HG03025 (cell line): Measurements from ENCODE around the gene DNASE2B.

Source experiments
- ATAC-seq: cut with Tn5 transposase; IDR thresholded peaks from one replicate; pipeline ENCODE4 v1.9.1; 2021; ENCODE audit warnings: mild to moderate bottlenecking, moderate library complexity; ENCODE audit not compliant: unreplicated experiment, low FRiP score

DNASE2B gene, protein sequence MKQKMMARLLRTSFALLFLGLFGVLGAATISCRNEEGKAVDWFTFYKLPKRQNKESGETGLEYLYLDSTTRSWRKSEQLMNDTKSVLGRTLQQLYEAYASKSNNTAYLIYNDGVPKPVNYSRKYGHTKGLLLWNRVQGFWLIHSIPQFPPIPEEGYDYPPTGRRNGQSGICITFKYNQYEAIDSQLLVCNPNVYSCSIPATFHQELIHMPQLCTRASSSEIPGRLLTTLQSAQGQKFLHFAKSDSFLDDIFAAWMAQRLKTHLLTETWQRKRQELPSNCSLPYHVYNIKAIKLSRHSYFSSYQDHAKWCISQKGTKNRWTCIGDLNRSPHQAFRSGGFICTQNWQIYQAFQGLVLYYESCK

DNA sequence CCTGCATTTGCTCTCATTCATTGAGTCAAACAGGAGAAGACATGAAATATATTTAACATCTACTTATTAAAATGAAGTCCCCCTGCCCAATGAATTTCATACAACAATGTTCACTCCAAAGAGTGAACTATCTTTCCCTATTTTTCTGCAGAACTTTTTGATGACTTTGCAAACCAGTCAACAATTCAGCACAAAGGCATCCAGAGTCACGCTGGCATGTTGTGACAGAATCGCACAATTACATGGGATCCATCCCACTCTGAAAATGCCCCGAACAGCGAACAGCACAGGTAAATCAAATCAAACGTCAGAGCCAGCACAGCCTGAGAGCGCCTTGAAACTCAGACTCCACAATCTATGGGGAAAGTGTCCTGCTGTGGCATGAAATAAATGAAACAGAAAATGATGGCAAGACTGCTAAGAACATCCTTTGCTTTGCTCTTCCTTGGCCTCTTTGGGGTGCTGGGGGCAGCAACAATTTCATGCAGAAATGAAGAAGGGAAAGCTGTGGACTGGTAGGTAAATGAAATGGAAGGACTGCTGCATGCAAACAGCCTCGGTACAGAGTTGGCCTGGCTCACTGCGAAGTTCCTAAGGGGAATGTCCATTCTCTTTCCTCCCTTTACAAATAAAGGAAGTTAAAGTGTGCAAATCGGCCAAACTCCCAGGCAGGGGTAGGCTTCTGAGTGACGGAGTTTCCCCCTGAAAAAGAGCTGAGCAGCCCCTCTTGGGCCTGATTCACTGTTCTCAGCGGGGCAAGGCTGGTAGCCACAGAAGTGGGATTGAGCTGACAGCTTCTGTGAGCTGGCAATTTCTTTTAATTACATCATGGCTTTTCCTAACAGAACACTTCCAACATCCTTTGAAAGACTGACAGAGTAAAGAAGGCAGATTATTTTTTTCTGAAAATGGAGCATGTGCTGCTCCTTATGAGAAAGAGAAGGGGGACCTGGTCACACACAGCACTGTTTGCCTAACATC lies at the start of gene DNASE2B:
DNASE2B (plus strand) TSS at position 310 of the 981 bp plus-strand sequence; CDS start at position 391, 81 bp downstream.
- no peak for ATAC-seq

DNA sequence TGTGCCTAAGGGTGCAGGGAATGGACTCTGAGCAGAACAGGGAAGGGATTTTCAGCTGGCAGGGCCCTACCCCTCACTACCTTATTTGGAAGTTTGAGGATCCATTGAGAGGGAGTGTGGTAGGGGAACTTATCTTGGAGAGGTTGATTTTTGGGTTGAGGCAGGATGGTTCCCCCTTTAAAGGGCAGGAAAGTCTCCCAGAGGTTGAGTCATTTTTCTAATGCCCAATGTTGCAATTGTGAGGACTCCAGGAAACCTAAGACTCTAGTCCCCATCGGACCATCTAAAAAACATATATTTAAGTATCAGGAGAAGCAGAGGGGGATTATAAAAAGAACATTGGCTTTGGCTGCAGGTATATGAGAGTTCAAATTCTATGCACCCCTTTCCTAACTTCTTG lies 49.5 kb upstream of the DNASE2B start:
- ATAC-seq, result no peak

DNA sequence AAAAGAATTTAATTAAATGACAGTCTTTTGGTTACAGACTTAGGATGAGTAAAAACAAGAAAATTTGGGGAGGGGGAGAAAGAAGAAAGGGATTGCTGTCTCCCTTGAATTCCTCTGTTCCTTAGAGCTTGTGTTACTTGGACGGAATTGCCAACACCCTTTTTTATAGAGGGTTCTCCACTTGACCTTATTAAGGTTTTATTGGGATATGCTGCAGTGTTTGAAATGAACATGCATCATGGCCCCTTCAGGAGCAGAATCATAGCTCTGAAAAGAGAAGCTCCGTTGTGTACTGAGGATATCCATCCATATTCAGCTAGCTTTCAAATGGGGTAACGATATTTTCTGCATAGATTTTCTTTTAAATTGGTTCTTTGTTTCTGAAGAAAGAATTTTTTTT lies 48.2 kb upstream of the DNASE2B start:
- no peak for ATAC-seq

DNA sequence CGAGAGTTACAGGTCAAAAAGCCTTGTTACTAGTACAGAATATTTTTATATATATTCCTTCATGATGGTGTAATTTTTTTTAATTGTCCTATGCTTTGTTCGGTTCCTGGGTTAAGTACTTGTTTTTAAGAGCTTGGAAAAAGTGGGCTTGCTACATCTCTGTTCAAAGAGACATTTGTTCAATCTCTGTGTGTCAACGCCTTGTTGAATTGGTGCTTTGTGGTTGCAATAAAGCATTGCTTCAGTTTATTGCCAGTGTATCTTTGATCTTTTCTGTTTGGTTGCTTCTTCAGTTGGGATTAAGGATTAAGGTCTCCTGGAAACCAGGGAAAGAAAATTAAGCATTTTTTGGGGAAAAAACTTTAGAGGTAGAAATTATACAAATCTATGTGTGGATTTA lies 47.7 kb upstream of the DNASE2B start:
- ATAC-seq, result no peak

DNA sequence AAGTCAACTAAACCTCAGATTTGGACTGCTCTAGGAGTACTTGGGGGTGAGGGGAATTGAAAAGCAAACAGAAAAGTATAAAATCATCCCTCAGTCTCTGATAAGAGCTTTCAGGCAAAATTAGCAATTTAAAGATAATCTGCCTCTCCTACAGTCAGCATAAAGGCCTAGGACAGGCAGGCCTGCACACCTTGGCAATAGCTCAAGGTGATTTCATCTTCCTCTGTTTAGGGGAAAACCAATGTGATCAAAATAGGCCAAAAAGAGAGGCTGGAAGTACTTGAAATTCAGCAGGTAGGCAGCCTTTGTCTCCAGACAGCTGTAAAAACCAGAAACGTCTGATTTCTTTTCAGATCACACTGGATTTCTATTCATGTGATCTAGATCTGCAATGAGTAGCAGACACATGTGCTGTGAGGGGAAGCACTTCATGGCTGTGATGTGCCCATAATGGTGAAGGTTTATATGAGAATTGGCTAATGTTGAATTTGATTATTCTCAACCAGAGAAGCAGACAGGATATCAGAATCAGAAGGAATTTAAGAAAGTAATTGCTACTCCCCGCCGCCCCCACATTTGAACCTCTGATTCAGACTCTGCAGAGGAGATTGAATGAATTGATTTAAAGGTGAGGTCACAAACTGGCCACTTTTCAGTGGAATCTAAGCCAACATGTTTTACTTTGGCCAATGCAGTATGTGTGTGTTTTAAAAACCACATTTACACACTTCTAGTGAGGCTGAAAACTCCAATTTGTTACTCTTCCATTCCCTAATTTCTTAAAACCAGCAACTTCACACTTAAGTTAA lies 45.8 kb upstream of the DNASE2B start:
- ATAC-seq, result no peak

DNA sequence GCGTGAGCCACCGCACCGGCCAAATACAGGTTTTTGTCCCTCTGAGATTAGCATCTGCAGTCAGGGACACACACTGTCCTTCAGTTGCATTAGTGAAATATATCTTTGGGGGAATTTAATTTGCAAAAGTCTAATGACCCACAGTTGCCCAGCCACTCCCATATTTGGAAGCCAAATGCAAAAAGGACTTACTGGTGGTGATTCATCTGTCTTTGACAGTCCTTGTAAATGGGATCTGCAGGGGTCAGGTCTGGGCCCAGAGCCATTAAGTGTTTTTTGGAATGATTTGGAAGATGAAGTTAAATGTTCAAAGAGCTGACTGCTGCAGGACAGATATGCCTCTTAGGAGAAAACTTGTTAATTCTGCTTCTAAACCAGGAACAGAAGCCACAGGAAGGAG lies 44.6 kb upstream of the DNASE2B start:
- ATAC-seq, result no peak

DNA sequence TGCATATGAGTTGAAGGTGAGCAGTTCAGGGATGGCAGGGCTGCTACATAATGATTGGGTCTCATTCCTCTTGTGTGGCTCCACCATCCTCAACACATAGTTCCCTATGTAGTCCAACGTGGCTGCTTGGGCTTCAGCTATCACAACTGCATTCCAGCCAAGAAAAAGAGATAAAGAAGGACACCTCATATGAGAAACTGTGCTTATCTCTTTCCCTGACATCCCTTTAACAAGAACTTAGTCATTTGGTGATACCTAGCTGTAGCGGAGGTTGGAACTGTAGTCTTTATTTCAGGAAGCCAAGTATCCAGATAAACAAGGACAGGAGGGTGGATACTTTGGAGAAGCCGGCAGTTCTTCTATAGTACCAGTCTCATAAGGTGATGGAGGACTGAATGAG lies 42.7 kb upstream of the DNASE2B start:
- ATAC-seq, result no peak

DNA sequence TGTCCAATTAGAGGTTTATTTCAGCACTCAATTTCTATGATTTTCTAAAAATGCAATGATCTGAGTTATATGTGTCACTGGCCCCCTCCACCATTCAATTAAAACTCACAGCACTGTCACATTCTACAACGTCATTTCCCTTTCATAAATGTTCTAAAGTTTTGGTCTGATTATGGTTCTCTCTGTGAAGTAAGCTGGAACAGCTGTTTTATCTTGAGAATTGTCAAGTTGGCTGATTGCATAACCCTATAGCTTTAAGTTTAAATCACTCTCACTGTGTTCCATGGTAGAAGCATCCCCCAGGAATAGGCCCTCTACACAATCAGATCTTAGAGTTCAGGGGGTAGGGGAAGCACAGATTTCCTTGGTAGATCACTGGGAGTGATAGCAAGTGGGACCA lies 41.4 kb upstream of the DNASE2B start:
- ATAC-seq, result no peak

DNA sequence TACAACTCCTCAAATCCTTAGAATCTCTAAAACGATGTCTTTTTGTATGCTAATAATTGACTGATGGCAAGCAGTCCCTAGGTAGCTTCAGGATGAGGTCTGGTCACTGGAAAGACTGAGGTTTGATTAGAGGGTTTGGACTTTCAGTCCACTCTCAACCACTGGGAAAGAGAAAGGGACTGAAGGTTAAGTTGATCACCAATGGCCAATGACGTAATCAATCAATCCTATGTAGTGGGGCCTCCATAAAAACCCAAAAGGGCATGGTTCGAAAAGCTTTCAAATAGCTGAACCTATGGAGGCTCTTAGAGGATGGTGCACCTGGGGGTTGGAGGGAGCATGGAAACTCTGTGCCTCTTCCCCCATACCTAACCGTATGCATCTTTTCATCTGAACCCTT lies 39.6 kb upstream of the DNASE2B start:
- ATAC-seq, result no peak

DNA sequence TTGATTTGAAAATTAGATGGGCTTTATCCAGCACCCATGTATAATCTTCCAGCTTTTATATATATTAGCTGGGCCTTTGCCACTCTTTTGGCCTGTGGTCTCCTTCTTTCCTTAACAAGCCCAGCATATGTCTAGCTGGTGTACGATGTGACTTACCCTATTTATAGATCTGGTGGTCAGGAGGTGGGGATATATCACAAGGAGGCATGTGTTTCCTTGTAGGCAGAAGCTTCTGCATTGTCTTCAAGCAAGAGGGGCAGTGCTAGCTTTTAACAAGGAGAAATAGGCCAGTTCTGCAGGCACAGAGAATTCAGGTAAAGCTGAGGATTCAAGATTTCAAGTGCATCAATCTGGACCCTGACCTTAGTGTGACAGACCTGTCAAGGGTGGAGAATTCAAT lies 38.0 kb upstream of the DNASE2B start:
- no peak for ATAC-seq

DNA sequence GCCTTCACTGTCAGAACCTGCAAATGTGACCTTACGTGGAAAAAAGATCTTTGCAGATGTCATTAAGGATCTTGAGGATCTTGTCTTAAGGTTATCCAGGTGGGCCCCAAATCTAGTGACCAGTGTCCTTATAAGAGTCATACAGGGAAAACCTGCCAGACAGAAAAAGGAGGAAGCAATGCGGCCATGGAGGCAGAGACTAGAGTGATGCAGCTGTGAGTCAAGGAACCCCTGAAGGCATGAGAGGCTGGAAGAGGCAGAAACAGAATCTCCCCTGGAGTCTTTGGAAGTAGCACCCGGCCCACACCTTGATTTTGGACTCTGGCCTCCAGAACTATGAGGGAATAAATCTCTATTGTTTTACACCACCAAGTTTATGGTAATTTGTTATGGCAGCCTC lies 36.5 kb upstream of the DNASE2B start:
- no peak for ATAC-seq

DNA sequence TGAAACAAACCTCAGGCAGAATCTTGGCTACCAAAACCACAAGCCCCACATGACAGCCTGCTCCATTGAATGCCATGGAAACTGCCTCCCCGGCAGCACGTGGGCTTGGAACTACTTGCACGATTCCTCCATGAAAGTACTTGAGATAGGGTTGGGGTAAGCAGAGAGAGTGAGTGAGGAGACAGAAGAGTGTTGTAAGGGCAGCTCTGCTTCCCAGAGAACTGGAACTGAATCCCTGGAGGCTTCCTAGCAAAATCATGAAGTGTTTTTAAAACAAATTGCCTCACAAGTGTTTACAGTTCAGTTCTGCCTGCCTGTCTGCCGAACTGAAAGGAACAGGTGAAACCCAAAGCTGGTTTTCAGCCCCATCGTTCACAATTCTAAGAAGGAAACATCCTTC lies 35.3 kb upstream of the DNASE2B start:
- no peak for ATAC-seq

DNA sequence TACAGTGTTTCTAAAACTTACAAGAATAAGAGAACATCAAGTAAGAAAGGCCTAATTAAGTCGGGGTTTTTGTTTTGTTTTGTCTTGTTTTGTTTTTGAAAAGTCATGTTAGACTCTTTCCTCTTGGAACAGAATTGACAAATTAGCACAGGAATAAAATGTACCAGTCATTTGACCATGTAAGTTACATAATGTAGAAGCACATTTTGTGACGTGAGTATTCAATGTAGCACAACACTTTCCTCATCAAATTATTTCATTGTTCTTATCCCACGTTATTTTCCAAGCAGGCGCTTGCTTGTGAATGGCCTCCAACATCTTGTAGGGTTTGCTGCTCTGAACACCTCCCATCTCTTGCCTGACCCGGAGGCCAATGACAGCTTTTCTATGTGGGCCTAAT lies 34.7 kb upstream of the DNASE2B start:
- no peak for ATAC-seq

DNA sequence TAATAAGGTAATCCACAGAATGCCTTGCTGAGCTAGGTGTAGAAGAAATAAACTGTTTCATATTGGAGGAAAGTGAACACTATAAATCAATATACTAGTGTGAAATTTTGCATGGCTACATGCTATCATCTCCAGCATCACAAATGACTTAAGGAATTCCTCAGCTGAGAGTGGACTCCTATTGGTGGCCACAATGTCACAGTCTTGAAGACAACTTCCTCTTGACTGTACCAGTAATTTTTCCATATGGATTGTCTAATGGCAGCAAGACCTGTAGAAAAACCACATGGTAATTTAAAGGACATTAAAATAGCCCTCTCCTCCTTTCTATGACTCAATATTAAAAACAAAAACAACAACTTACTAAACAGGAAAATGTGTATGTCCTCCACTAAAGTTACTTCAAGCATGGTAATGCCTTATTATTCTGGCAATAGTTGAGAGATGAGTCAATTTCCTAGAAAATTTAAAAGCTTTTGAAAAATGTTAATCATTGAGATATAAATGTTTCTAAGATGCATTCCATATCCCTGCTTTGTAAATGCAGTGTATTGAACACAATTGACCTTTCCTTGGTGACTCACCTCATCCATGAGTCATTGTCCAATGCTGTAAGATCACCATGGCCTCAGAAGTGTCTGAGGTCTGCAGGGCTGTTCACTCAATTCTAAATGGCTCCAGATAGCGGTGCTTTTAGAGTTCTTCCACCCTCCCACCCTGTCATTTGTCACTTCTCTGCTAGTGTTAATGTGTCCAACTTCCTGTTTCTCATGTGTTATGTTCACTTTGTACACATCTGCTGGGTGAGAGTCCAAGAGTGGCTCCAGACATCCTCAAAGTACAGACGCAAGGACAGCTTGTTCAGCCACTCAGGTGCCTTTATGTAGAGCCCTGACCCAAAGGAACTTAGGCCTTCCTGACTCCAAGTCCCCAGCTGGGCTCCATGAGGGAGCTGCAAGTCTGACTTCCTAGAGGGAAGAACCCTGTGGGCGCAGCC lies 32.8 kb upstream of the DNASE2B start:
- ATAC-seq, result no peak

DNA sequence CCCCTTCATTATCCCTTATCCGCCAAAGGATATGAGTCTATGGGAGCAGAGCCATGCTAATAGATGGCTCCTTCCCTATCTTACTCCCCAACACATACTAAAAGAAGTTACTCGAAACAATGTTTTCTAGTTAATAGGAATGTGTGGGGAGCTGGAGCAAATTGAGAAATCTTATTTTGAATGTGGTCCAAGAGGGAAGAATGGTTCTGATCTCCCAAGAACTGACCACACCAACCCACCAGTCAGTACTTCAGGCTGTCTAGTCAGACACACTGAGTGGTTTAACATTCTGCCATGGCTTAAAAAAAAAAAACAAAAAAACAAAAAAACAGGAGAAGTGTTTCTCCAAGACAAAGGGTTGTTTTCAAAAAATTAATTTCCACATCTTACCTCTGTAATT lies 31.5 kb upstream of the DNASE2B start:
- ATAC-seq, result no peak

DNA sequence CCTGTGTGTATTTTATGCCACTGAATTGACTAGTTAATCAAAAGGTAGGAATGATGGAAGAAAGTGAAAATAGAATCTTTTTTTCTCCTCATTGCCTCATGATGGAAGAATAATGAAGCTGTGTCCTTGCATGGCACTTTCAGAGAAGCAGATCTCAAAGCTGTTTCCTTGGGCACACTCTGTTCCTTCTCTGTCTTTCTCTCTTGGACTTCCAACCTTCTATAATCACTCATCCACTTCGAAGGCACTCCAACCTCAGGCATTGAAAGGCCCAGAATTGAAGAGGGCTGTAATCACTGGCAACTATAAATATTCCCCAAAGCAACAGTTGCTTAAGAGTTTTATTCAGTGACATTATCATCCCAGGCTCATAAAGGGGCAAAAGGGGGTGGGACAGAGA lies 31.1 kb upstream of the DNASE2B start:
- no peak for ATAC-seq

DNA sequence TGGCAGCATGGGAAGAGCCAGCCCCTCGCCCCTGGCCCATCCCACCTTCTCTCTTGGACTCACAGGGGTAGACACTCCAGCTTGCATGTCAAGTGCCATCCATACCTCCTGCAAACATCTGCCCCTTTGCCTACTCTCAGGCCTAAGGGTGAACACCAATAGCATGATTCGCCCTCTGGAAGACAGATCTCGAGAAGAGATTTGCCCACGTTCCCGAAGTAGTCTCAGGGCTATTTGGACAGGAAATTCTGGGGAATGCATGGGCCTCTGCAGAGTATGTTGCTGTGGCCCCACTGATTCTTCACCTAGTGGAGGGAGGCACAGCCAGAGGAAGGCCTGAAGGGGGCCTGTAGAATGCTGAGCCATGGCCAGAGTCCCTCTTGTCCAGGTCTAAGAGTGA lies 29.8 kb upstream of the DNASE2B start:
- no peak for ATAC-seq

DNA sequence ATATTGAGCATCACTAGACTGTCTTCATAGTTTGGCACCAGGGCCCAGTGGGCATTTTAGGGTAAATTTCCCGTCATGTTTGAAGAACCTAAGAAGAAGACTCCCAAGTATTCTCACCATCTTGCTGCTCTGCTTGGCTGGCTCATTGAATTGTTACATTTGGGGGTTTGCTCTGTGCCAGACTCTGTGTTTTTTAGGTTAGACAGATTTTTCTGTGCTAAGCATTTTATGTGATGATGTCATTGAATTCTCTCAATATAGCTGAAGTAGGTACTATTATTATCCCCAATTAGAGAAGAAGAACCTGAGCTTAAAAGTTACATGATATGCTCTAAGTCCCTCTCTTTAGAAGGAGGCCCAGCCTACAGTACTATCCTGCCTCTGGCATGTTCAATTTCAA lies 28.0 kb upstream of the DNASE2B start:
- no peak for ATAC-seq

DNA sequence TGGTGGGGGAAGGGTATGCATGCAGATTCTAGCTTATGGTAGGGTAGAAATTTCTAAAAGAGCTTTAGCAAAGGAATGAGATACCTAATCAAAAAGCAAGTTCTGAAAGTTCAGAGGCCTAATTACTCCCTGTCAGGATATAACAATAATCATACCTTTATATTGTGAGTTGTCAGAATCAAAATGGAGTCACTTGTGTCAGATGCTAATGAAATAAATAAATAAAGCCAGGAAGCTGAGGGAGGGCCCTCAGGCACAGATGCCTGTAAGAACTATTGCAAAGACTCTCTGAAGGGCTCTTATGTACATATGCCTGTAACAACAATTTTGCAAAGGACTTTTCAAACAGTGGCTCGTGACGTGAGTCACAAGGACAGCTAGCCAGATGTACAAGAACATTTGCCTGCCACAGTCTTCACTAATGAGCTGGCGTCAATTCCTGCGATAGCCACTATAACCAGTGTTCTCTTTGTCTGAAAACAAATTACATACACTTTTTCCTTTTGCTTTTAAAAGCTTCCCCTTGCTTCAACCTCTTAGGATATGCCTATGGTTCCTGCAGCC lies 27.4 kb upstream of the DNASE2B start:
- ATAC-seq, result no peak
